NCI-H2107 treated with DMSO at 0.1 percent for 48 hours (cell line): ENCODE measurements around the gene RNF212.

Source experiments
- DNase-seq: peaks from one replicate; lab custom pipeline; 2025; ENCODE audit not compliant: unreplicated experiment; lab: John Stamatoyannopoulos, UW

RNF212 gene

GRCh38 chr4:1115528-1116293, 2.3 kb upstream of the RNF212 start:
- no peak for DNase-seq

GRCh38 chr4:1112821-1113182, 562 bp downstream of the RNF212 start:
- DNase-seq: no peak

DNA sequence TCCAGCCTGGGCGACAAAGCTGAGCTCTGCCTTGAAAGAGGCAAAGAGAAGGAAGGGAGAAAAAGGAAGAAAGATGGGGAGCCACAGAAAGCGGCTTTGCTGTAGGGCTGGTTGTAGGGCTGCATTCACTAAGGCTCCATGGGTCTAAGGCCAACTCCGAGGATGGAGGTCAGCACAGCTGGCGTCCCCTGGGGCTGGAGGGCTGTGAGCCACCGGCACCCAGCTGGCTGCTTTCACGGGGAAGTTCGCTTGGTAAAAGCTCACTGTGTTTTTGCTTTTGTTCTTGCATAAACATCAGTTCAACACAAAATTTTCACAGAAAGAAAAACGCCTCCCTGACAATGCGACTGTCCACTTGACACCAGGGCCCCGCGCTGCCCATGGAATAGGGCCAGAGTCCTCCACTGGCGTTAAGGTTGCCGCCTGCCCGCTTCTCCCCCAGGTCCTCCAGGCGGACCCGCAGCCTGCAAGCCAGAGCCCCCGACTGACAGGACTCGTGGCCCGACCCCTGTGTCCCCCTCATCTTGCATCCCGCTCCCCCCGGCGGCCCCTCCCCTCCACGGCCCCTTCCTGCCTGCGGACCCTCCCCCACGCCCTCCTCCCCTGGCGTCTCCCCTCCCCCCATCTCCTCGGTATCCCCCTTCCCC, 1.1 kb downstream of the RNF212 start:
- no peak for DNase-seq

DNA sequence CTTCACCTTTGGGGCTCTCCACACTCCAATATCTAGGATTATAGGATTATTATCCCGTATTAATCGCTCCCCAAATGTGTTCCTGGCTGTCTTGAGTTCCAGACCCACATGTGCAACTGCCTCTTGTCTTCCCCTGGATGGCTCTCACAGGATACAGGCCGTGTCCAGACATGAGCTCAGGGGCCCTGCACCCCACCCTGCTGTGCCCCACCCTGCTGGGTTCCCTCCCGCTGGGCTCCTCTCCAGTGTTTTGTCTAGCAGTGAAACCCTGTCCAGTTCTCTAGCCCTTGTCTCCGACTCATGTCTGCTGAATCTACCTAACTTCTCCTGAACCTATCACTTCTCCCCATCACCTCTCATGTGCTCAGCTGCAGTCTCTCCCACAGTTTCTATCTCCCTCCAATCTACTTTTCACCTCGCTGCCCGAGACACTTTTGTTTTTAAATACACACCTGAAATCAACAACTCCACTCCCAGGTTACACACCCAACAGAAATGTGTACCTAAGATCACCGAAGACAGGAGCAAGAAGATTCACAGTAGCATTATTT, 2.0 kb downstream of the RNF212 start:
- DNase-seq: no peak

DNA sequence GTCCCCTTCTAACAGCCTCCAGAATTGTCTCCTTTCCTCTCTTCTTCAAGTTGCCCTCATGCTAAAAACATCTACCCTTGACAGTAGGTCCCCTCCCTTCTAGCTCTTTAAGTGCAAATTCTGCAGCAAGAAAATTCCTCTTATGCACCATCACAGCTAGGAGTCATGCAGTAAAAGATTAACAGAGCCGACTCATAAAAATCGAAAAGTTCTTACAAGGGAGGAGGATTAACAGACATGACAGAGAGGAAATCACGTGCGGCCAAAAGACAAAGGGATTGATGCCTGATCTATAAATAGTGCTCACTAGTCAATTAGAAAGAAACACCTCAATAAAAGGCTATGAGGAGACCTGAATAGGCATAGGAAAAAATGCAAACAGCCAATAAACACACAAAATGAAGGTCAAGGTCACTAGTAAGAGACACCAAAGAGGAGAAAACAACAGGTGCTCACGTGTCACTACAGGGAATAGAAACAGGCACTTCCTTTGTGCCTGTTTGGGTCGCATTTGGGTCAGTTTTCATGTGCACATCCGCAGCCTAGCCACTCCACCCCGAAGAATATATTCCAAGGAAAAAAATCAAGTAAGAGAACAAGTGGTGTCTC, 3.4 kb downstream of the RNF212 start:
- no peak for DNase-seq

- no peak for DNase-seq
These were observed 4.0 kb downstream of the RNF212 start for GRCh38 chr4:1109333-1109732.

DNA sequence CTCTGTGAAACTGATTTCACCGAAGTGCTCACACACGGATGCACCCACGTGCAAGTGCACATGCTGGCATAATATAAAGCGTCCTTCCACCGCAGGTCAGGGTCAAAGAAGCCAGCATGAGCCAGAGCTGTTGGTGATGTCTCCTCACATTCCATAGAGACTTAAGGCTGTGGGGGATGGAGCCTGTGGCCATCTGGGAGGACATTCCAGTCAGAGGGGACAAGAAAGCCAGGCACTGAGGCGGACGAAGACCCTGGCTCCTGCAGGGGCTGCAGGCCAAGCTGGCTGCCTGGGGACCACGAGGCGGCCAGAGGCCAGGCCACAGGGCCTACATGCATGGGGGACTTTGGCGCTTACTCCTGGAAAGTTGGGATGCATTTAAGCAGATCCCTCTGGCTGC, 7.7 kb downstream of the RNF212 start:
- no peak for DNase-seq

DNA sequence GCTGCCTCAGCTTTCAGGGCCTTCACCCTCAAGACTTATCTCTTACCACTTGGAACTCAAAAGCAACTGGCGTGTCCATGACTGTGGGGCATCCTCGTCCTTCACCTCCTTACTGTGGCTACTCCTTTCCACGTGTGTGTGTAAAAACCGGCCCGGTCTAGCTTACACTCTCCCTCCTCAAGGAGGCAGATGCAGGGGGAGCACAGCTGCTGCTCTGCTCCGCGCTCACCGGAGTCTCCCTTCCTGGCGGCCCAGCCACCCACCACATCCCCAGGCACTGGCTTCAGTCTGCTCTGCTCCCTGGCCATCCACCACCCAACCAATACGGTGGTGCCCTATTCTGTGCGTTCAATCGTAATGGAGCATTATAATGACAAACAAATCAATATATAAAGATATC, 8.3 kb downstream of the RNF212 start:
- no peak for DNase-seq

- no peak for DNase-seq
These were observed 8.7 kb downstream of the RNF212 start for GRCh38 chr4:1104647-1105046.

DNA sequence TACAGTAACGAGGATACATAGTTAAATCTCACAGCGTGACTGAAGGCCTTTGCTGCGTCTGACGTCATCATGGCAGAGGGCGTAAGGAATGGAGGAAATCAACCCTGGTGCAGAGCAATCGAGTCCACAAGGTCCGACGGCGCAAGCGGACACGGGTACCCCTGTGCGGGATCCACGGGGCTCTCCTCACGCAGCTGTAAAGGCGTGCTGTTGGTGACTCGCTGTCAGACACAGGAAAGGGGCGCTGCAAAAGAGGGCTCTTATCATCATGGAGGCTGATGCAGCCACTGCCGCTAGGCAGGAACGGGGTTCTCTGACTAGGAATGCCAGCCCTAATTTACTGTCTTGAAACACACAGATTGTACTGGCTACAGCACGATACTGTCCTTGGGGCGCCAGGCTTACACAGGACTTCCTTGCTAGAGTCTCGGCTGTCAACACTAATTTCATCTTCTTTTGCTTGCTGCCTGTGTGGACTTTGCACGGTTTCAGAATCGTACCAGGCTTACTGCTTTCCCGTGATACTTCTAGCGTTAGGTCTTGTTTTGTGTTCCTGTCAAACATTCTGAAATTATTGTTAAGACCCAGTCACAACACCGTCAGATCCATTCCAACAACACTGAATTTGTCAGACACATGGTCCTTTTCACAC, 13.6 kb downstream of the RNF212 start:
- no peak for DNase-seq

- no peak for DNase-seq
These were observed 14.1 kb downstream of the RNF212 start for GRCh38 chr4:1099270-1099669.

GRCh38 chr4:1098311-1098925, 14.9 kb downstream of the RNF212 start:
- DNase-seq: no peak

GRCh38 chr4:1097553-1097952, 15.8 kb downstream of the RNF212 start:
- DNase-seq: no peak

- no peak for DNase-seq
These were observed 16.5 kb downstream of the RNF212 start for GRCh38 chr4:1096841-1097240.

GRCh38 chr4:1094336-1094690, 19.1 kb downstream of the RNF212 start:
- no peak for DNase-seq

DNA sequence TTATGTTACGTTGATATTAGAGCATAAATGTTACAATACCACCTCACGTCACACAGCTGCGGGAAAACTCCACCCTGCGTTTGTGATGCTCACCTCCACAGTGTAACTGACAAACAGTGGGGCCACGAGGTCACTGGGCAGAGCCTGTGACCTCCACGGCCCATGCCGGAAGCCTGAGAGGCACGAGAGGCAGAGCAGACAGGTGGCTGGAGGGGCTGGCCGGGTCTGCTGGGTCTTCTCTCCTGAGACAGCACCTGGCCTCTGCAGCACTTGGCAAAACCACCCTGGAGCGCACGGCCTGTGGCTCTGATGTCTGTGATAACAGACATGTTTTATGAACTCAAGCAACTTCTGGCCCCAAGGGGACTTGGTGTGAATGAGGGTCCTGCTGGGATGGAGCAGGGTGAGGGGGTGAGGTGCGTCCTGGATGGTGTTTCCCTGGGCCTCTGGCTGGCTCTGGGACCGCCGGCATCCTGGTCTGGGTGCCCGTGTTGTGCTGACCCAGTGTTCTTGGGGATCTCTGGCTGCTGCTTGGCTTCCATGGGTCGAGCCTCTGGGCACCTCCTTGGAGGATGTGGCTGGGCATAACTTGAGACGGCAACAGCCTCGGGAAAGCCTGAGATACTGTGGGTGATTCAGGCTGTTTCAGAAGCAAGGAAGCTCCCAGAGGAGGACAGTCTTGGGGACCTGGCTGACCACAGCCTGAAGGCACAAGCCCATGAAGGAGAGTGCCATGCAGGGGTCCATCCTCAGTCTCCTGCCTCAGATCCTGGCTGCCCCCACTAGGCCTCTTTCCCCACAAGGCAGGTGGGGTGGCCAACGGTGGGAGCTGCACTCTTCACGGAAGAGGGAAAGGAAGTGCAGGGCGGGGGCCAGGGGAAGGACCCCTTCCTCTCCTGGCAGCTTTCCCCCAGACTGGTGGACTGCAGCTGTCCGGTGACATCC, 19.7 kb downstream of the RNF212 start:
- DNase-seq: no peak

- no peak for DNase-seq
These were observed 20.4 kb downstream of the RNF212 start for GRCh38 chr4:1092983-1093361.

DNA sequence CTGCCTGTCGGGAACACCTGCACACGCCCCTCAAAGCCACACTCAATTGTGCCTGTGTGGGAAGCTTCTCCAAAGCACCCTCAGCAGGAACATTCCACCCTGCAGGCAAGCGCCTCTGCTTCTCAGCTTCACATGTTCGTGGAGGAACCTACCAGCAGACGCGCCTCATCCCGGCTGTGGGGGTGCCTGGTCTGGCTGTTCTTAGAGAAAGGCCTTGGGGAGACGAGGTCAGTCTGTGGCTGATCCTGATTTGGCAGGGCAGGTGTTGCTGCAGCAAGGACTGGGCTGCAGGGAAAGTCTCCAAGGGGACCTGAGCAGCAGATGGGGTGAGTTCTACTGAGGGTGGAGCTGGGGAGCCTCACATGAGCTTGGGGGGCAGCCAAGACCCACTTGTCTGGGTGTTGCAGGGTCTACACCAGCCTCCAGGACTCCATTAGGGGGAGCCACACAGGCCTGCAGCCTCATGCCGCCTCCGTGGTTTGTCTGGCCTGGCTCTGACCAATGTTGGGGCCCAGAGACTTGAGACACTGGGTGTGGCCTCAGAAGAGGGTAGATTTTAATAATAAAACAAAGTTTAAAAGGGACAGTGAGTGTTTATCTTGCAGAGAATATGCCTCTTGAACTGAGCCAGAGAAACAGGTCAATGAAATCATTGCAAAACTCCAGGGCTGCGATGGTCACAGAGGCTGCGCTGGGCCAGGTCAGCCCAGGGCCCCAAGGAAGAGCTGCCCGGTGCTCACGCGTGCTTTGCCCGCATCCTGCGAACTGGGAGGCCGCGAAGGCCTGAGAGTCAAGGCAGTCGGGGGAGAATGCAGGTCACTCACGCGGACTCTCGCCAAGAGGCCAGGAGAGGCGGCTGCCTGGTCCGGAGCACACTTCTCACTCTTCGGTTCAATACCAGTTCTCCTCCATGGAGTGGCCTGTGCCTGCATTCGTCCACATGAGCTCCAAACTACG, 21.1 kb downstream of the RNF212 start:
- no peak for DNase-seq

DNA sequence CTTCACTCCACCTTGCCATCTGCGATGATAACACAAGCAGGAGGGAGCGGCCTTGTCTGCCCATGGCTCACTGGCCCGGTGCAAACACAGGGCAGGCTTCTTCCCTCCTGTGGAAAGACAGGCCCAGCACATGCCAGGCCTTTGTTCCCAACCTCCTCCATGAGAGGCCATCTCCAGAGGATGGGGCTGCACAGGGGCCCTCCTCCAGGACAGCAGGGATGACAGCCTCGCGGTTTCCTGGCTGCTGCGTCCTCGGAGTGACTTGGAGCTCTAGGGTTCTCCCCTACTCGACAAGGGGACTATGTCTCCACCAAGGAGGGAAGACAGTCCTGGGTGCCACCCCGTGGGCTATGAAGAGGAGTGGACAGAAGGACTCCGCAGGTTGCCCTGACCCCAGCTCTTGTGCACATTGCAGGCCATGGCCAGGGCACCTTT, 21.8 kb downstream of the RNF212 start:
- DNase-seq: no peak
